Measurements from ENCODE around the gene OMD.

DNA sequence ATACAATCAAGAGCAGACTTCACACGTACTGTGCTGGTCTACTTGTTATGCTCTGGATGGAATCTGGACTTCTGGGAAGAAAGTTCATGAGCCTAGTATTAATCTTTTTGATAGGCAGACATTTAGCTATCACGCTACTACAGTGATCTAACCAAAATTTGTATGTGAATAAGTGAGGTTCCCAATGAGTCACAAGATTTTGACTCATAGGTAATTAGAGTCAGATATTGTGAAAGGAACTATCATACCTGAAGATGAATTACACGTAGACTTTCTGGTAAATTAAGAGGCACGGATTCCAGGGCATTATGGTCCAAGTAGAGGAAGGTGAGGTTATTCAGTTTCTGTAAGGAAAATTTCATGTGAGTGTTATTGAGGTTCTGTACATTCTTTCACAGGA lies 38.3 kb downstream of the OMD start:
- TF ChIP-seq, protein P1, sequence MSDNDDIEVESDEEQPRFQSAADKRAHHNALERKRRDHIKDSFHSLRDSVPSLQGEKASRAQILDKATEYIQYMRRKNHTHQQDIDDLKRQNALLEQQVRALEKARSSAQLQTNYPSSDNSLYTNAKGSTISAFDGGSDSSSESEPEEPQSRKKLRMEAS (IDR thresholded peaks at IDR 0.05) = no peak
- TF ChIP-seq, protein P2, sequence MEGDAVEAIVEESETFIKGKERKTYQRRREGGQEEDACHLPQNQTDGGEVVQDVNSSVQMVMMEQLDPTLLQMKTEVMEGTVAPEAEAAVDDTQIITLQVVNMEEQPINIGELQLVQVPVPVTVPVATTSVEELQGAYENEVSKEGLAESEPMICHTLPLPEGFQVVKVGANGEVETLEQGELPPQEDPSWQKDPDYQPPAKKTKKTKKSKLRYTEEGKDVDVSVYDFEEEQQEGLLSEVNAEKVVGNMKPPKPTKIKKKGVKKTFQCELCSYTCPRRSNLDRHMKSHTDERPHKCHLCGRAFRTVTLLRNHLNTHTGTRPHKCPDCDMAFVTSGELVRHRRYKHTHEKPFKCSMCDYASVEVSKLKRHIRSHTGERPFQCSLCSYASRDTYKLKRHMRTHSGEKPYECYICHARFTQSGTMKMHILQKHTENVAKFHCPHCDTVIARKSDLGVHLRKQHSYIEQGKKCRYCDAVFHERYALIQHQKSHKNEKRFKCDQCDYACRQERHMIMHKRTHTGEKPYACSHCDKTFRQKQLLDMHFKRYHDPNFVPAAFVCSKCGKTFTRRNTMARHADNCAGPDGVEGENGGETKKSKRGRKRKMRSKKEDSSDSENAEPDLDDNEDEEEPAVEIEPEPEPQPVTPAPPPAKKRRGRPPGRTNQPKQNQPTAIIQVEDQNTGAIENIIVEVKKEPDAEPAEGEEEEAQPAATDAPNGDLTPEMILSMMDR (IDR thresholded peaks at IDR 0.05 in 2 of 3, conservative IDR thresholded peaks at IDR 0.05 in 1 of 3; ENCODE audit: borderline replicate concordance in 1 of 3, insufficient read depth in 1 of 3, low read depth in 2 of 3, low read length in 2 of 3) = no peak
- TF ChIP-seq EZH2 (IDR thresholded peaks at IDR 0.05) (no peak), POLR2AphosphoS5 (IDR thresholded peaks at IDR 0.05; ENCODE audit: low read depth, low read length) (no peak), ZFX (IDR thresholded peaks at IDR 0.05) (no peak), EGR1 (IDR thresholded peaks at IDR 0.05; ENCODE audit: low read depth) (no peak)
- TF ChIP-seq, protein P3, sequence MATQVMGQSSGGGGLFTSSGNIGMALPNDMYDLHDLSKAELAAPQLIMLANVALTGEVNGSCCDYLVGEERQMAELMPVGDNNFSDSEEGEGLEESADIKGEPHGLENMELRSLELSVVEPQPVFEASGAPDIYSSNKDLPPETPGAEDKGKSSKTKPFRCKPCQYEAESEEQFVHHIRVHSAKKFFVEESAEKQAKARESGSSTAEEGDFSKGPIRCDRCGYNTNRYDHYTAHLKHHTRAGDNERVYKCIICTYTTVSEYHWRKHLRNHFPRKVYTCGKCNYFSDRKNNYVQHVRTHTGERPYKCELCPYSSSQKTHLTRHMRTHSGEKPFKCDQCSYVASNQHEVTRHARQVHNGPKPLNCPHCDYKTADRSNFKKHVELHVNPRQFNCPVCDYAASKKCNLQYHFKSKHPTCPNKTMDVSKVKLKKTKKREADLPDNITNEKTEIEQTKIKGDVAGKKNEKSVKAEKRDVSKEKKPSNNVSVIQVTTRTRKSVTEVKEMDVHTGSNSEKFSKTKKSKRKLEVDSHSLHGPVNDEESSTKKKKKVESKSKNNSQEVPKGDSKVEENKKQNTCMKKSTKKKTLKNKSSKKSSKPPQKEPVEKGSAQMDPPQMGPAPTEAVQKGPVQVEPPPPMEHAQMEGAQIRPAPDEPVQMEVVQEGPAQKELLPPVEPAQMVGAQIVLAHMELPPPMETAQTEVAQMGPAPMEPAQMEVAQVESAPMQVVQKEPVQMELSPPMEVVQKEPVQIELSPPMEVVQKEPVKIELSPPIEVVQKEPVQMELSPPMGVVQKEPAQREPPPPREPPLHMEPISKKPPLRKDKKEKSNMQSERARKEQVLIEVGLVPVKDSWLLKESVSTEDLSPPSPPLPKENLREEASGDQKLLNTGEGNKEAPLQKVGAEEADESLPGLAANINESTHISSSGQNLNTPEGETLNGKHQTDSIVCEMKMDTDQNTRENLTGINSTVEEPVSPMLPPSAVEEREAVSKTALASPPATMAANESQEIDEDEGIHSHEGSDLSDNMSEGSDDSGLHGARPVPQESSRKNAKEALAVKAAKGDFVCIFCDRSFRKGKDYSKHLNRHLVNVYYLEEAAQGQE (IDR thresholded peaks at IDR 0.05; ENCODE audit: low read depth) = no peak
